K562 (cell line): ENCODE results near the gene ZNF740. TPM values are rescaled to one million over a fixed set of nuclear protein-coding genes. Genes with fewer than 3 reads are reported as not detected.

Experiments
- ATAC-seq: fragments of 200-7000 bp; cut with Tn5 transposase; 3 replicates; pipeline ENCODE4 v1.9.1; 2020; ENCODE audit warnings: moderate library complexity
- BruUV-seq: library from RNA; stranded (reverse); fragments of 400-500 nt; replicated peaks from 2 replicates; lab custom pipeline; 2021; lab: Mats Ljungman, UMichigan
- CTCF ChIA-PET: fragments of 300-600 bp; formaldehyde crosslinking; extraction: SDS; loops from one replicate; lab custom pipeline; 2021; ENCODE audit warnings: low intra/inter-chr PET ratio; lab: Yijun Ruan, JAX
- POLR2A ChIA-PET: fragments of 300-600, 350-650 bp; sonication (Branson Sonifier 250); formaldehyde crosslinking; extraction: SDS; loops from one replicate; lab custom pipeline; 2021; ENCODE audit warnings: antibody characterized with exemption, inconsistent platforms; lab: Yijun Ruan, JAX
- DNase-seq, 4 experiments: peaks; one replicate each; pipeline versions ENCODE4 v3.0.0 to v3.0.0-alpha.2; 2011 to 2018; ENCODE audit warnings: low spot score in 3 of 4, mixed read lengths in 3 of 4; ENCODE audit errors: extremely low read depth in 1 of 4
- FAIRE-seq: peaks from 2 replicates; lab custom pipeline; 2011; peaks lifted over from hg19 to GRCh38; lab: Jason Lieb, UNC
- H2AFZ ChIP-seq: 2 replicates; pipeline ENCODE4 v1.6.0; 2011; ENCODE audit warnings: low read depth, low read length, control low read depth, inconsistent platforms
- H3K27ac ChIP-seq: fragments of 200-600 bp; 3 replicates; pipeline ENCODE4 v1.8.0; 2011; ENCODE audit warnings: low read depth, mild to moderate bottlenecking, control low read depth, inconsistent platforms, low read length, moderate library complexity, mixed read lengths; ENCODE audit errors: extremely low read depth
- H3K27me3 ChIP-seq, 2 experiments: fragments of 300-600 bp in 1 of 2; 2 replicates in 1 of 2; 3 replicates in 1 of 2; pipeline versions ENCODE4 v1.6.0 to v1.8.0; 2011; ENCODE audit warnings: inconsistent platforms in 2 of 2, low read length in 2 of 2, mild to moderate bottlenecking in 1 of 2, mixed read lengths in 1 of 2, moderate library complexity in 1 of 2; ENCODE audit not compliant: control insufficient read depth in 2 of 2, insufficient read depth in 2 of 2
- H3K36me3 ChIP-seq: fragments of 300-600 bp; 3 replicates; pipeline ENCODE4 v1.8.0; 2011; ENCODE audit warnings: mild to moderate bottlenecking, low read length, inconsistent platforms; ENCODE audit not compliant: control insufficient read depth, insufficient read depth
- H3K4me1 ChIP-seq, 2 experiments: fragments of 200-600 bp in 1 of 2; replicated peaks in 1 of 2; 2 replicates in 1 of 2; 3 replicates in 1 of 2; pipeline versions ENCODE4 v1.5.1 to v1.8.0; 2011; ENCODE audit warnings: inconsistent platforms in 2 of 2, low read length in 2 of 2, mild to moderate bottlenecking in 1 of 2, mixed read lengths in 1 of 2, moderate library complexity in 1 of 2; ENCODE audit not compliant: control insufficient read depth in 2 of 2, insufficient read depth in 2 of 2
- H3K4me2 ChIP-seq: 2 replicates; pipeline ENCODE4 v1.6.1; 2011; ENCODE audit warnings: low read length, control low read depth, inconsistent platforms, mixed read lengths; ENCODE audit not compliant: insufficient read depth
- H3K4me3 ChIP-seq: fragments of 200-600 bp; sonication (generic), shearing (Covaris generic); 2 replicates; pipeline ENCODE4 v1.5.1; 2016; ENCODE audit warnings: control low read depth, inconsistent platforms
- H3K79me2 ChIP-seq: fragments of 200-600 bp; 3 replicates; pipeline ENCODE4 v1.8.0; 2011; ENCODE audit warnings: low read length, inconsistent platforms; ENCODE audit not compliant: control insufficient read depth, insufficient read depth
- H3K9ac ChIP-seq, 2 experiments: 2 replicates each; pipeline versions ENCODE4 v1.6.0 to v1.6.1; 2011; ENCODE audit warnings: low read depth in 2 of 2, low read length in 2 of 2, control low read depth in 1 of 2, inconsistent platforms in 1 of 2, mild to moderate bottlenecking in 1 of 2, mixed read lengths in 1 of 2; ENCODE audit not compliant: insufficient read depth in 1 of 2
- H3K9me1 ChIP-seq: one replicate; pipeline ENCODE4 v1.6.0; 2011; ENCODE audit warnings: inconsistent platforms, mild to moderate bottlenecking, low read length, moderate library complexity; ENCODE audit not compliant: control insufficient read depth, insufficient read depth
- H3K9me3 ChIP-seq: replicated peaks from 2 replicates; pipeline ENCODE4 v1.5.1; 2011; ENCODE audit warnings: low read depth, low read length, inconsistent platforms; ENCODE audit not compliant: control insufficient read depth, insufficient read depth
- H4K20me1 ChIP-seq: replicated peaks from 2 replicates; pipeline ENCODE4 v1.6.1; 2011; ENCODE audit warnings: low read length, inconsistent platforms, mixed read lengths; ENCODE audit not compliant: control insufficient read depth, insufficient read depth
- ATF6 ChIP-seq: sonication (generic); formaldehyde crosslinking; IDR thresholded peaks from 2 replicates; pipeline ENCODE4 v1.4.0; 2020; ENCODE audit warnings: mild to moderate bottlenecking, missing genetic modification reagents
- CEBPB ChIP-seq: fragments of 450-650 bp; IDR thresholded peaks from 2 replicates; pipeline ENCODE4 v1.6.1; 2016; ENCODE audit warnings: missing genetic modification characterization, missing compliant biosample characterization
- CEBPG ChIP-seq, 3 experiments: fragments of 200-800 bp in 1 of 3; sonication (Bioruptor generic) in 1 of 3; sonication (generic) in 1 of 3; formaldehyde crosslinking in 1 of 3; IDR thresholded peaks in 2 of 3; conservative IDR thresholded peaks in 1 of 3; 2 replicates each; pipeline versions ENCODE4 v1.6.1 to v1.8.0; 2016 to 2022; ENCODE audit warnings: missing compliant biosample characterization in 2 of 3, missing genetic modification characterization in 2 of 3, mild to moderate bottlenecking in 1 of 3, missing genetic modification reagents in 1 of 3
- MCM2 ChIP-seq: fragments of 450-650 bp; IDR thresholded peaks from 2 replicates; pipeline ENCODE4 v1.6.1; 2017; ENCODE audit warnings: low read depth, mild to moderate bottlenecking
- SIN3B ChIP-seq: fragments of 450-650 bp; IDR thresholded peaks from 2 replicates; pipeline ENCODE4 v1.6.1; 2017; ENCODE audit warnings: low read depth, mild to moderate bottlenecking, moderate library complexity
- WGBS: fragments of 100-300 bp; shearing (Covaris generic); methylation state at CpG from one replicate; pipeline ENCODE4 v1.1.6; 2016; ENCODE audit warnings: low coverage, mixed read lengths; ENCODE audit not compliant: insufficient coverage; ENCODE audit errors: missing lambda C conversion rate; 5-methylcytosine and 5-hydroxymethylcytosine counted together
- in situ Hi-C: fragments of 300-500 bp; cut with MboI; formaldehyde crosslinking; loops from 4 replicates; pipeline ENCODE4 v1.15.0; 2018; ENCODE audit warnings: inconsistent platforms, mixed read lengths
- intact Hi-C: fragments of 100-400 bp; cut with micrococcal nuclease; formaldehyde crosslinking; loops from 2 replicates; pipeline ENCODE4 v1.14.2; 2022
- polyA plus RNA-seq, 8 experiments: library from polyadenylated mRNA; depleted of rRNA in 4 of 8; stranded (reverse) in 5 of 8; unstranded in 3 of 8; fragments of >200 nt; fragmentation: Nextera tagmentation in 2 of 8; fragmentation: Illumina TruSeq in 1 of 8; extraction: Ambion mirVana in 2 of 8; extraction: Trizol in 1 of 8; gene quantifications; 2 replicates each; pipeline versions ENCODE4 v1.2.1 to v1.2.3, GENCODE V29; 2011 to 2014; ENCODE audit warnings: inconsistent platforms in 1 of 8, missing spikeins in 1 of 8
- total RNA-seq, 7 experiments: library from RNA; depleted of rRNA in 6 of 7; stranded (reverse); fragments of >200 nt in 6 of 7; fragmentation: Illumina TruSeq in 2 of 7; extraction: Trizol in 2 of 7; gene quantifications; 2 replicates each; pipeline versions ENCODE4 v1.2.1 to v1.2.3, GENCODE V29; 2011 to 2021; ENCODE audit warnings: low replicate concordance in 1 of 7

Gene ZNF740
- total and polyA plus RNA-seq, 9 of the 15 experiments (the other 6 are each of a cell fraction or from before 2014, with no cell fraction given) = 0.57 to 46.4 (median 18.6) TPM

DNA sequence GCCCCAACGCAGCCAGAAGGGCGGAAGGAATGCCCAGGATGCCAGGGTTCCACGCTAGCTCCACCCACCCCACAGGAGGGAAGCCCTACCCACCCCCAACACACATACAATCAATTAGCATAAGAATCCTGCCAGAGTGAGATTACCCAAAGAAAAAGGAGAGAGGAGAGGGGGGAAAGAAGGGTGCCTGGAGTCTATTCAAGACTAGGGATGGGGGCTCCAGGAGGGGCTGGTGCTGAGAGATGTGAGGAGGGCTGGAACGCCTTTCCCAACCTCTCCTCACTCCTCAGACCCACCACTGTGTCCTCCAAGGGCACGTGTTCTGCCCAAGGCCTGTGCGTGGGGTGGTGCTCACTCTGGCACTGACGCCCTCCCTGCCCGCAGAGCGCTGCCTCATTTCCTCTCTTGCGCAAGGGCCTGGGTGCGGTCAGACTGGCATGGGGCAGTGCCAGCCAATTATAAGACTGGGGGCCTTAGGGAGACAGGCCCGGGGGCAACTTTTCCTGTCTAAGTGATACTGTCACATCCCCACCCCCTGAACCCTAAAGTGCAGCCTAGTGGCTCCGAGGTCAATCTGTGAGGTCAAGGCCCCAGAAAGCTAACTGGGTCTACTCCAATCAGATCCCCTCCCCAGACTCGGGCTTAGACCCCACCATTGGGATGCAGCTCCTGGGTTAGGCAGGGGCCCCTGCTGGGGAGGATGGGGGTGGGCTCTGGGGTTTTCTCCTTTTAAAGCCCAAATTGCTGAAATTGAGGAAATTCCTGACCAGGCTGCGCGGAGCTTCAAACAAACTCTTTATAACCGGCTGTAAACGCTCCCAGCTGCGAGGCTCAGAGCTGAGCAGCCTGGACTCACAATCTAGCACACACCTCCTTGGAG, 36.8 kb downstream of the ZNF740 start:
- H3K4me2 ChIP-seq = peak overlapping the region; percentile 47; the same call in 1 of the 2 replicates
- H3K27ac ChIP-seq = peak overlapping the region; percentile 41; the same call in 2 of the 3 replicates
- in situ Hi-C loops = no loop called here

DNA sequence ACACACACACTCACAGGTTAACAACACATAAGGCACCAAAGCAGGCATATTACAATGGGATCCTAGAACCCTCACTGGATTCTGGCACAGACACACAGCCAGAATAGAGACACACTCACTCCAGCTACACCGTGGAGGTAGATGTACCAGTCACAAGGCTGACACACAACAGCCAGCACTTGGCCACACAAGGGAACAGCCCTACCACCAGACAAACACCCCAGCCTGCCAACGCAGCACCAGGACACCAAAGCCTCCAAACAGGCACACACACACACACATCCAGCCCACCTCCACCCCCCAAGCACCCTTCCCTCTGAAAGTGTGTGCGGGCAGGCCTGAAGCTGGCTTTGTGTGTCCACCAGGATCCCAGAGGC, 37.4 kb downstream of the ZNF740 start:
- H3K4me2 ChIP-seq = peak overlapping the region; percentile 47; the same call in 1 of the 2 replicates
- WGBS = 57% methylated on average over 3 of the region's 3 CpGs
- TF ChIP-seq SIN3B (no peak), ATF6 (CRISPR knock-in tag) (no peak)

More for the DNA sequence above, 36.8 kb downstream of the ZNF740 start:
- ATAC-seq = no peak
- intact Hi-C loops = no loop called here
- peak; percentile 44; the same call in 1 of the 2 replicates for TF ChIP-seq CEBPG (CRISPR knock-in tag; IDR thresholded peaks at IDR 0.05)
- no peak for TF ChIP-seq CEBPG (tag; conservative IDR thresholded peaks at IDR 0.05 in 1 of 2, IDR thresholded peaks at IDR 0.05 in 1 of 2)
- TF ChIP-seq MCM2 = no peak
- TF ChIP-seq CEBPB (tag) = peak; percentile 79
- H3K9ac ChIP-seq = peak overlapping the region in 1 of 2 experiments; percentile 81; a peak in 3 of 4 replicates
- H3K9me1 ChIP-seq = no peaks in the 10 kb centered on the region
- no peak for DNase-seq
- no peak for FAIRE-seq
- H3K4me1 ChIP-seq = peaks cover 23 to 66% of the 10 kb centered on the region in 2 experiments
- BruUV-seq = no TSS peak
- WGBS = 70% methylated on average over 16 of the region's 19 CpGs
- H2AFZ ChIP-seq = peak overlapping the region; percentile 61
- peaks cover 26% of the 10 kb centered on the region; the same call in 2 of the 3 replicates for H3K36me3 ChIP-seq
- peaks cover 24% of the 10 kb centered on the region for H3K79me2 ChIP-seq
- no peaks in the 10 kb centered on the region for H3K27me3 ChIP-seq
- ChIA-PET POLR2A (interaction anchor here (0.6 to 1.4 kb wide), 5 partner anchors 12 to 312 kb away, joined by 3 to 6 read pairs (median 3); partner anchors contain the start of genes KRT8 and PFDN5), CTCF (no interaction called here)
- no peaks in the 10 kb centered on the region for H3K9me3 ChIP-seq
- H3K4me3 ChIP-seq = no peak overlapping the region
- no peaks in the 10 kb centered on the region for H4K20me1 ChIP-seq

More for the DNA sequence above, 37.4 kb downstream of the ZNF740 start:
- Histone ChIP-seq H3K79me2 (peaks cover 24% of the 10 kb centered on the region), H3K27me3 (no peaks in the 10 kb centered on the region), H3K27ac (peak overlapping the region; percentile 41), H4K20me1 (no peaks in the 10 kb centered on the region), H3K9ac (peak overlapping the region in 1 of 2 experiments; percentile 81; a peak in 3 of 4 replicates), H3K9me3 (no peaks in the 10 kb centered on the region), H2AFZ (peak overlapping the region; percentile 61), H3K9me1 (no peaks in the 10 kb centered on the region), H3K4me3 (no peak overlapping the region), H3K4me1 (peaks cover 30 to 71% of the 10 kb centered on the region in 2 experiments), H3K36me3 (peaks cover 24% of the 10 kb centered on the region; the same call in 2 of the 3 replicates)
- ChIA-PET POLR2A (interaction anchor here (0.6 to 1.4 kb wide), 5 partner anchors 17 to 313 kb away, joined by 3 to 6 read pairs (median 3); partner anchors contain the start of genes KRT8 and PFDN5), CTCF (interaction anchor here (0.7 kb wide), 1 partner anchor 33 kb away, joined by 3 read pairs; no protein-coding TSS in a partner anchor)
- intact Hi-C loops = no loop called here
- in situ Hi-C loops = no loop called here
- no peak for ATAC-seq
- DNase-seq = no peak
- no peak for FAIRE-seq
- no TSS peak for BruUV-seq
